ENCODE data around the gene HMGN4.

HMGN4 gene

GRCh38 chr6:26553264-26553634 is 15.1 kb downstream of the HMGN4 start:
- Histone ChIP-seq H3K9ac (ENCODE audit: low read depth, low read length) (no peak overlapping the region), H3K27me3 (ENCODE audit: control insufficient read depth, insufficient read depth, low read length) (no peaks in the 10 kb centered on the region), H3K27ac (ENCODE audit: low read depth, low read length) (peak overlapping the region; percentile 65), H3K4me3 (ENCODE audit: low read depth, low read length) (peak overlapping the region; percentile 95), H3K9me3 (ENCODE audit: control insufficient read depth, insufficient read depth, low read length) (no peaks in the 10 kb centered on the region), H3K36me3 (ENCODE audit: control insufficient read depth, insufficient read depth, low read length) (no peaks in the 10 kb centered on the region), H3K4me1 (ENCODE audit: control insufficient read depth, insufficient read depth, low read length) (0 out of 2 replicates have a peak, but pooled peaks cover 3% of the 10 kb centered on the region)

- Histone ChIP-seq H3K9ac (ENCODE audit: low read depth, low read length) (peak overlapping the region; percentile 37; the same call in 1 of the 2 replicates), H3K9me3 (ENCODE audit: control insufficient read depth, insufficient read depth, low read length) (no peaks in the 10 kb centered on the region), H3K4me3 (ENCODE audit: low read depth, low read length) (peak overlapping the region; percentile 95), H3K4me1 (ENCODE audit: control insufficient read depth, insufficient read depth, low read length) (0 out of 2 replicates have a peak, but pooled peaks cover 3% of the 10 kb centered on the region), H3K27me3 (ENCODE audit: control insufficient read depth, insufficient read depth, low read length) (no peaks in the 10 kb centered on the region), H3K36me3 (ENCODE audit: control insufficient read depth, insufficient read depth, low read length) (no peaks in the 10 kb centered on the region), H3K27ac (ENCODE audit: low read depth, low read length) (peak overlapping the region; percentile 65)
These were observed 15.7 kb downstream of the HMGN4 start for GRCh38 chr6:26553635-26554446.

- 0 out of 2 replicates have a peak, but pooled peaks cover 3% of the 10 kb centered on the region for H3K4me1 ChIP-seq (ENCODE audit: control insufficient read depth, insufficient read depth, low read length)
- no peaks in the 10 kb centered on the region for H3K27me3 ChIP-seq (ENCODE audit: control insufficient read depth, insufficient read depth, low read length)
- peak overlapping the region; percentile 95 for H3K4me3 ChIP-seq (ENCODE audit: low read depth, low read length)
- no peaks in the 10 kb centered on the region for H3K9me3 ChIP-seq (ENCODE audit: control insufficient read depth, insufficient read depth, low read length)
- H3K27ac ChIP-seq (ENCODE audit: low read depth, low read length): no peak overlapping the region
- no peaks in the 10 kb centered on the region for H3K36me3 ChIP-seq (ENCODE audit: control insufficient read depth, insufficient read depth, low read length)
- no peak overlapping the region for H3K9ac ChIP-seq (ENCODE audit: low read depth, low read length)
These were observed 16.2 kb downstream of the HMGN4 start for GRCh38 chr6:26554447-26554696.

- Histone ChIP-seq H3K36me3 (ENCODE audit: control insufficient read depth, insufficient read depth, low read length) (no peaks in the 10 kb centered on the region), H3K9me3 (ENCODE audit: control insufficient read depth, insufficient read depth, low read length) (no peaks in the 10 kb centered on the region), H3K4me1 (ENCODE audit: control insufficient read depth, insufficient read depth, low read length) (0 out of 2 replicates have a peak, but pooled peaks cover 3% of the 10 kb centered on the region), H3K9ac (ENCODE audit: low read depth, low read length) (no peak overlapping the region), H3K27ac (ENCODE audit: low read depth, low read length) (peak overlapping the region; percentile 50), H3K27me3 (ENCODE audit: control insufficient read depth, insufficient read depth, low read length) (no peaks in the 10 kb centered on the region), H3K4me3 (ENCODE audit: low read depth, low read length) (peak overlapping the region; percentile 95)
These were observed 16.7 kb downstream of the HMGN4 start for GRCh38 chr6:26554697-26555504.

GRCh38 chr6:26555505-26556262 is 17.5 kb downstream of the HMGN4 start:
- H3K27ac ChIP-seq (ENCODE audit: low read depth, low read length): peak overlapping the region; percentile 17
- H3K9ac ChIP-seq (ENCODE audit: low read depth, low read length): no peak overlapping the region
- H3K4me3 ChIP-seq (ENCODE audit: low read depth, low read length): peak overlapping the region; percentile 95

GRCh38 chr6:26556263-26557070 is 18.3 kb downstream of the HMGN4 start:
- no peaks in the 10 kb centered on the region for H3K36me3 ChIP-seq (ENCODE audit: control insufficient read depth, insufficient read depth, low read length)
- no peaks in the 10 kb centered on the region for H3K27me3 ChIP-seq (ENCODE audit: control insufficient read depth, insufficient read depth, low read length)
- no peak overlapping the region for H3K9ac ChIP-seq (ENCODE audit: low read depth, low read length)
- 0 out of 2 replicates have a peak, but pooled peaks cover 3% of the 10 kb centered on the region for H3K4me1 ChIP-seq (ENCODE audit: control insufficient read depth, insufficient read depth, low read length)
- H3K9me3 ChIP-seq (ENCODE audit: control insufficient read depth, insufficient read depth, low read length): no peaks in the 10 kb centered on the region
- H3K27ac ChIP-seq (ENCODE audit: low read depth, low read length): peak overlapping the region; percentile 17
- H3K4me3 ChIP-seq (ENCODE audit: low read depth, low read length): peak overlapping the region; percentile 95

More at GRCh38 chr6:26555505-26556262, 17.5 kb downstream of the HMGN4 start:
- Histone ChIP-seq H3K4me1 (ENCODE audit: control insufficient read depth, insufficient read depth, low read length) (0 out of 2 replicates have a peak, but pooled peaks cover 3% of the 10 kb centered on the region), H3K27me3 (ENCODE audit: control insufficient read depth, insufficient read depth, low read length) (no peaks in the 10 kb centered on the region), H3K36me3 (ENCODE audit: control insufficient read depth, insufficient read depth, low read length) (no peaks in the 10 kb centered on the region), H3K9me3 (ENCODE audit: control insufficient read depth, insufficient read depth, low read length) (no peaks in the 10 kb centered on the region)

- no peak overlapping the region for H3K9ac ChIP-seq (ENCODE audit: low read depth, low read length)
- 0 out of 2 replicates have a peak, but pooled peaks cover under 1% of the 10 kb centered on the region for H3K4me1 ChIP-seq (ENCODE audit: control insufficient read depth, insufficient read depth, low read length)
- H3K9me3 ChIP-seq (ENCODE audit: control insufficient read depth, insufficient read depth, low read length): no peaks in the 10 kb centered on the region
- no peak overlapping the region for H3K27ac ChIP-seq (ENCODE audit: low read depth, low read length)
- no peaks in the 10 kb centered on the region for H3K36me3 ChIP-seq (ENCODE audit: control insufficient read depth, insufficient read depth, low read length)
- H3K27me3 ChIP-seq (ENCODE audit: control insufficient read depth, insufficient read depth, low read length): no peaks in the 10 kb centered on the region
- no peak overlapping the region for H3K4me3 ChIP-seq (ENCODE audit: low read depth, low read length)
These were observed 23.6 kb downstream of the HMGN4 start for GRCh38 chr6:26561533-26562466.

GRCh38 chr6:26563488-26563887 is 25.3 kb downstream of the HMGN4 start:
- Histone ChIP-seq H3K4me3 (ENCODE audit: low read depth, low read length) (no peak overlapping the region), H3K36me3 (ENCODE audit: control insufficient read depth, insufficient read depth, low read length) (no peaks in the 10 kb centered on the region), H3K9ac (ENCODE audit: low read depth, low read length) (no peak overlapping the region), H3K9me3 (ENCODE audit: control insufficient read depth, insufficient read depth, low read length) (no peaks in the 10 kb centered on the region), H3K27me3 (ENCODE audit: control insufficient read depth, insufficient read depth, low read length) (no peaks in the 10 kb centered on the region), H3K4me1 (ENCODE audit: control insufficient read depth, insufficient read depth, low read length) (no peaks in the 10 kb centered on the region), H3K27ac (ENCODE audit: low read depth, low read length) (no peak overlapping the region)

GRCh38 chr6:26568601-26569432 is 30.7 kb downstream of the HMGN4 start:
- no peaks in the 10 kb centered on the region for H3K36me3 ChIP-seq (ENCODE audit: control insufficient read depth, insufficient read depth, low read length)
- H3K9me3 ChIP-seq (ENCODE audit: control insufficient read depth, insufficient read depth, low read length): no peaks in the 10 kb centered on the region
- H3K4me3 ChIP-seq (ENCODE audit: low read depth, low read length): peak overlapping the region; percentile 86
- no peak overlapping the region for H3K9ac ChIP-seq (ENCODE audit: low read depth, low read length)
- no peaks in the 10 kb centered on the region for H3K4me1 ChIP-seq (ENCODE audit: control insufficient read depth, insufficient read depth, low read length)
- H3K27ac ChIP-seq (ENCODE audit: low read depth, low read length): no peak overlapping the region
- H3K27me3 ChIP-seq (ENCODE audit: control insufficient read depth, insufficient read depth, low read length): no peaks in the 10 kb centered on the region
